Keratinocyte (primary cell): ENCODE measurements around the gene RAB43.

Experiments used
- CTCF ChIP-seq, 3 experiments: IDR thresholded peaks in 1 of 3; conservative IDR thresholded peaks in 1 of 3; optimal IDR thresholded peaks in 1 of 3; 2 replicates in 2 of 3; 3 replicates in 1 of 3; pipeline versions ENCODE3 to v1.5.1; 2011; ENCODE audit warnings: low read length in 3 of 3, mild to moderate bottlenecking in 3 of 3, moderate library complexity in 2 of 3, control low read depth in 1 of 3, inconsistent platforms in 1 of 3; ENCODE audit not compliant: insufficient read depth in 2 of 3; ENCODE audit errors: extremely low read depth in 1 of 3
- EZH2 ChIP-seq: IDR thresholded peaks from one replicate; pipeline ENCODE4 v1.6.1; 2012; ENCODE audit warnings: inconsistent platforms, mild to moderate bottlenecking, low read length, moderate library complexity

DNA sequence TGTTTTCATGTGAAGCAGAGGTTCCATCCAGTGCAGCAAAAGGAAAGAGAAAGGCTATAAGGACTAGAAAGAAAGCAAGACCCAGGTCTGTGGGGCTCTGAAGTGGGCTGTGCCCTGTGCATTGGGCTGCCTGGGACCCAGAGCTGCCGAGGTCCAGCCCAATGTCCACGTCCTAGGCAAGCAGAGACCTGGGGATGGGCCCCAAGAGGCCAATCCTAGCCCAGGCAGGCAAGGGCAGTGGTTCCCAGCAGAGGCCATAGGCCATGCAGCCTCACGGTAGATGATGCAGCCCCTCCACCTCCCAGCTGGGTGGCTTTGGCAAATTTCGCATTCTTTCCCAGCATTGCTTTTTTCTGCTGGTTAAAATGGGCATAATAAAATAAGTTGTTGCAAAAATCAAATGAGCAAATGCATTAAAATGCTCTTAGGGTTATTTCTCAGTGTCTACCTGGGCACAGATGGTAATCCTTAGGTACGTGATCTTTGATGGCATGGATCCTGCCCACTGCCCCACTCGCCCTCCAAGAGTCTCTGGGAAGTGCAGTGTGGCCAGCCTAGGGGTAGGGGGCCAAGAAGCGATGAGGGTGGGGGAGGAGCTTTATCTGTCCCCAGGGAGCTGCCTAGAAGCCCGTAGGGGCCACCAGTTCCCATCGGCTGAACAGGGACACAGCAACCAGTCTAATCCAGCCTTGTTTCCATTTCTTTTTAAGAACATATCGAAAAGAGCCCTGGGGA, 83.3 kb downstream of the RAB43 start:
- TF ChIP-seq CTCF (optimal IDR thresholded peaks at IDR 0.05 in 1 of 3, IDR thresholded peaks at IDR 0.05 in 1 of 3, conservative IDR thresholded peaks at IDR 0.05 in 1 of 3; ENCODE audit: extremely low read depth in 1 of 3, insufficient read depth in 2 of 3, low read length in 3 of 3) (no peak), EZH2 (no peak)
